ENCODE results near the gene SH3D19. TPM values are rescaled to one million over a fixed set of nuclear protein-coding genes. Genes with fewer than 3 reads are reported as not detected.

The SH3D19 gene
- total RNA-seq, 1 donor from 2014 or later: 4.9 TPM

DNA sequence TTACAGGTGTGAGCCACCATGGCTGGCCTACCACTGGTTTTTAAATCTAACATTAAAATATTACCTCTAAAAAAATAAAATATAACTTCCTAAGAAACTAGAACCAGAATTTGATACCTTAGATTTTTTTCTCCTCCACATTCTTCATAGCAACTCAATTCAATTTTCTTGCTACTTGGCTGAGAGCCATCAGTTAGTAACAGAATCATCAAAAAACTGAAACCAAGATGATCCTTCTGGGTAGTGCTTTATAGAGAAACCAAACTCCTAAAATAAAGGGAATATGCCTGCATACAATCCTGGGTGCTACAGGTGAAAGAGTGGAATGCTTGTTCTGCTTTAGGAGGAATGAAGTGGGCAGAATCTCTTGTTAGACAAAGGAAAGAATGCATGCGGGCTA is 161.6 kb downstream of the SH3D19 start:
- peaks cover 6% of the 10 kb centered on the region for H3K4me1 Mint-ChIP-seq (ENCODE audit: low read depth, unreplicated experiment)
- H3K27ac Mint-ChIP-seq (ENCODE audit: unreplicated experiment): no peak overlapping the region
- H3K36me3 Mint-ChIP-seq (ENCODE audit: unreplicated experiment): no peaks in the 10 kb centered on the region
- TF ChIP-seq, protein P1, sequence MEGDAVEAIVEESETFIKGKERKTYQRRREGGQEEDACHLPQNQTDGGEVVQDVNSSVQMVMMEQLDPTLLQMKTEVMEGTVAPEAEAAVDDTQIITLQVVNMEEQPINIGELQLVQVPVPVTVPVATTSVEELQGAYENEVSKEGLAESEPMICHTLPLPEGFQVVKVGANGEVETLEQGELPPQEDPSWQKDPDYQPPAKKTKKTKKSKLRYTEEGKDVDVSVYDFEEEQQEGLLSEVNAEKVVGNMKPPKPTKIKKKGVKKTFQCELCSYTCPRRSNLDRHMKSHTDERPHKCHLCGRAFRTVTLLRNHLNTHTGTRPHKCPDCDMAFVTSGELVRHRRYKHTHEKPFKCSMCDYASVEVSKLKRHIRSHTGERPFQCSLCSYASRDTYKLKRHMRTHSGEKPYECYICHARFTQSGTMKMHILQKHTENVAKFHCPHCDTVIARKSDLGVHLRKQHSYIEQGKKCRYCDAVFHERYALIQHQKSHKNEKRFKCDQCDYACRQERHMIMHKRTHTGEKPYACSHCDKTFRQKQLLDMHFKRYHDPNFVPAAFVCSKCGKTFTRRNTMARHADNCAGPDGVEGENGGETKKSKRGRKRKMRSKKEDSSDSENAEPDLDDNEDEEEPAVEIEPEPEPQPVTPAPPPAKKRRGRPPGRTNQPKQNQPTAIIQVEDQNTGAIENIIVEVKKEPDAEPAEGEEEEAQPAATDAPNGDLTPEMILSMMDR (IDR thresholded peaks at IDR 0.05; ENCODE audit: partially characterized antibody, unreplicated experiment): no peak
- no peak overlapping the region for H3K4me3 Mint-ChIP-seq (ENCODE audit: unreplicated experiment)
- H3K27me3 Mint-ChIP-seq (ENCODE audit: unreplicated experiment): no peaks in the 10 kb centered on the region
- no peaks in the 10 kb centered on the region for H3K9me3 Mint-ChIP-seq (ENCODE audit: unreplicated experiment)
- no peak for DNase-seq

DNA sequence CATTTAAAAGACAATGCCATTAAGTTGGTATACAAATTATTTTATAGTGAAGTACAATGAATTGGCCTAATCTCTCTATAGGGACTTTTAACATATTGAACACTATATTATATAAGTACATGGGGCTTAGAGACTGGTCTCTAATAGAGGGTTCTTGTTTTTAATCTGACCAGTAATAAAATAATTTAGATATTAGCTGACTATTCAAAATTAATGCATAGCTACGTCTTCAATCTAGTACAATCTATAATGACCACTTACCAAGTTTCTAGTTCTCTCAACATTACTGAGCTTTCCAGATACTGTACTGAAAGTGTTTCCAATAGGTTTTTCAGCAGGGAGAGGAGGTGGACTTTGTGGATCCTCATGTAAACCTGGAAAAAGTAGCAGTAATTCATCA is 166.4 kb downstream of the SH3D19 start:
- TF ChIP-seq, protein P1 (IDR thresholded peaks at IDR 0.05; ENCODE audit: partially characterized antibody, unreplicated experiment): no peak
- Mint-ChIP-seq H3K27me3 (ENCODE audit: unreplicated experiment) (no peaks in the 10 kb centered on the region), H3K4me3 (ENCODE audit: unreplicated experiment) (no peak overlapping the region), H3K9me3 (ENCODE audit: unreplicated experiment) (no peaks in the 10 kb centered on the region), H3K27ac (ENCODE audit: unreplicated experiment) (no peak overlapping the region), H3K36me3 (ENCODE audit: unreplicated experiment) (no peaks in the 10 kb centered on the region), H3K4me1 (ENCODE audit: low read depth, unreplicated experiment) (no peaks in the 10 kb centered on the region)
- no peak for DNase-seq

DNA sequence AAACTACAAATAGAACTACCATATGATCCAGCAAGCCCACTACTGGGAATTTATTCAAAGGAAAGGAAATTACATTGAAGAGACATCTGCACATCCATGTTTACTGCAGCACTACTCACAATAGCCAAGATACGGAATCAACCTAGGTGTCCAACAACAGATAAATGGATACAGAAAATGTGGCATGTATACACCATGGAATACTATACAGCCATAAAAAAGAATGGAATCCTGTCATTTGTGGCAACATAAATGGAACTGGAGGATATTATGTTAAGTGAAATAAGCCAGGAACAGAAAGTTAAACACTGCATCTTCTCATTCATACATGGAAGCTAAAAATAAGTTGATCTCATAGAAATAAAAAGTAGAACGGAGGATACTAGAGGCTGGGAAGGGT is 167.9 kb downstream of the SH3D19 start:
- DNase-seq: no peak
- TF ChIP-seq, protein P1 (IDR thresholded peaks at IDR 0.05; ENCODE audit: partially characterized antibody, unreplicated experiment): no peak
- no peaks in the 10 kb centered on the region for H3K27me3 Mint-ChIP-seq (ENCODE audit: unreplicated experiment)
- no peaks in the 10 kb centered on the region for H3K9me3 Mint-ChIP-seq (ENCODE audit: unreplicated experiment)
- H3K36me3 Mint-ChIP-seq (ENCODE audit: unreplicated experiment): no peaks in the 10 kb centered on the region
- no peak overlapping the region for H3K27ac Mint-ChIP-seq (ENCODE audit: unreplicated experiment)
- no peak overlapping the region for H3K4me3 Mint-ChIP-seq (ENCODE audit: unreplicated experiment)
- H3K4me1 Mint-ChIP-seq (ENCODE audit: low read depth, unreplicated experiment): no peaks in the 10 kb centered on the region

DNA sequence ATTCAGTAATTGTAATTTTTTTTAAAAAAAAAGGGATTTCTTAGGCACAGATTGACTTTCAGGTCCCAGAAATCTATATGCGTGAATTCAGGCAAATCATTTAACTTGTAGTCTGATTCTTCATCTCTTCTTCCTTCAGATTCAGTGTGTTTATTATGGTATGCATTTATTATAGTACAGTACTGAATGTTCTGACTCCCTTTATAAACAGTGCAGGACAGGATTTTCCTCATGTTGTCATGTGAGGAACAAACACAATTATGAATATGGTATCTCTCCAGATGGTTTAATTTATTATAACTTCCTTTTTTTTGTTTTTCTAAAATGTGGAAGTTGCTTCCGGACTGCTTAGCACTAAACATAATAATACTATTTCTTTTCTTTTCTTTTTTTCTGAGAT is 171.8 kb downstream of the SH3D19 start:
- DNase-seq: no peak
- TF ChIP-seq, protein P1 (IDR thresholded peaks at IDR 0.05; ENCODE audit: partially characterized antibody, unreplicated experiment): no peak
- no peaks in the 10 kb centered on the region for H3K36me3 Mint-ChIP-seq (ENCODE audit: unreplicated experiment)
- no peaks in the 10 kb centered on the region for H3K27me3 Mint-ChIP-seq (ENCODE audit: unreplicated experiment)
- no peak overlapping the region for H3K27ac Mint-ChIP-seq (ENCODE audit: unreplicated experiment)
- no peaks in the 10 kb centered on the region for H3K9me3 Mint-ChIP-seq (ENCODE audit: unreplicated experiment)
- H3K4me1 Mint-ChIP-seq (ENCODE audit: low read depth, unreplicated experiment): no peaks in the 10 kb centered on the region
- H3K4me3 Mint-ChIP-seq (ENCODE audit: unreplicated experiment): no peak overlapping the region

DNA sequence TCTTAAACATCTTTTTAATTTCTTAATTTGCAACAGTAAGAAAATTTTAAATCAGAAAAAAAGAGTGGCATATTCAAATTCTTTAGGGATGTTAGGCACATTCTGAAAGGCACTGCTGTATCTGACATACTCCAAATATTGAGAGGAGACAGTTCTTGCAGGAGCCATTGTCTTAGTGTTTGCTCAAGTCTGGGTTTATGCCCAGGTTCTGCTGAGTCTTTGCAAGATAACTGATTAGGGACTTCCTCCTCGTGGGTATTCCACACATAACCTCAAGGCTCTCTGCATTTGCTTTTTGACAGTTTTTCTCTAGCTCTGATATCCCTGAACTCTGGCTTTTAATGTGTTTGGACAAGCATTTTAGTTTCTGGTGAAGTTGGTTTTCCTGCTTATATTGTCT is 173.4 kb downstream of the SH3D19 start:
- Mint-ChIP-seq H3K4me1 (ENCODE audit: low read depth, unreplicated experiment) (no peaks in the 10 kb centered on the region), H3K4me3 (ENCODE audit: unreplicated experiment) (no peak overlapping the region), H3K27ac (ENCODE audit: unreplicated experiment) (no peak overlapping the region), H3K27me3 (ENCODE audit: unreplicated experiment) (no peaks in the 10 kb centered on the region), H3K9me3 (ENCODE audit: unreplicated experiment) (no peaks in the 10 kb centered on the region), H3K36me3 (ENCODE audit: unreplicated experiment) (no peaks in the 10 kb centered on the region)
- DNase-seq: no peak
- TF ChIP-seq, protein P1 (IDR thresholded peaks at IDR 0.05; ENCODE audit: partially characterized antibody, unreplicated experiment): no peak

Measured in glutamatergic neuron (in vitro differentiated cells).